ENCODE results near the gene TMEM109.

TMEM109 gene

GRCh38 chr11:60910281-60910687 lies 3.7 kb upstream of the TMEM109 start:
- no peak for DNase-seq (ENCODE audit: low spot score)

GRCh38 chr11:60910711-60911380 lies 3.1 kb upstream of the TMEM109 start:
- no peak for DNase-seq (ENCODE audit: low spot score)

- no peak for DNase-seq (ENCODE audit: low spot score)
These were observed 1.6 kb upstream of the TMEM109 start for GRCh38 chr11:60912223-60912850.

GRCh38 chr11:60912851-60913528 lies 968 bp upstream of the TMEM109 start:
- DNase-seq (ENCODE audit: low spot score): no peak

- DNase-seq (ENCODE audit: low spot score): no peak
These were observed 782 bp downstream of the TMEM109 start for GRCh38 chr11:60914633-60915247.

- DNase-seq (ENCODE audit: low spot score): no peak
These were observed 1.4 kb downstream of the TMEM109 start for GRCh38 chr11:60915248-60915914.

GRCh38 chr11:60916669-60917206 lies 2.8 kb downstream of the TMEM109 start:
- DNase-seq (ENCODE audit: low spot score): no peak

- DNase-seq (ENCODE audit: low spot score): no peak
These were observed 3.3 kb downstream of the TMEM109 start for GRCh38 chr11:60917267-60917666.

- no peak for DNase-seq (ENCODE audit: low spot score)
These were observed 4.4 kb downstream of the TMEM109 start for GRCh38 chr11:60918251-60918938.

GRCh38 chr11:60918939-60919265 lies 4.9 kb downstream of the TMEM109 start:
- DNase-seq (ENCODE audit: low spot score): no peak

- no peak for DNase-seq (ENCODE audit: low spot score)
These were observed 5.4 kb downstream of the TMEM109 start for GRCh38 chr11:60919320-60919719.

- DNase-seq (ENCODE audit: low spot score): no peak
These were observed 6.0 kb downstream of the TMEM109 start for GRCh38 chr11:60919956-60920355.

GRCh38 chr11:60921259-60921658 lies 7.3 kb downstream of the TMEM109 start:
- no peak for DNase-seq (ENCODE audit: low spot score)

GRCh38 chr11:60921777-60922335 lies 7.9 kb downstream of the TMEM109 start:
- no peak for DNase-seq (ENCODE audit: low spot score)

GRCh38 chr11:60922906-60923305 lies 8.9 kb downstream of the TMEM109 start:
- DNase-seq (ENCODE audit: low spot score): no peak

GRCh38 chr11:60923326-60923725 lies 9.4 kb downstream of the TMEM109 start:
- DNase-seq (ENCODE audit: low spot score): no peak

- no peak for DNase-seq (ENCODE audit: low spot score)
These were observed 9.8 kb downstream of the TMEM109 start for GRCh38 chr11:60923800-60924109.

- peak; percentile 81 for DNase-seq (ENCODE audit: low spot score)
These were observed 10.3 kb downstream of the TMEM109 start, which contains the start of gene TMEM132A for GRCh38 chr11:60924110-60924905. TSS of gene TMEM132A (plus strand) at chr11:60924460. CDS start at chr11:60924634, 174 bp downstream.

GRCh38 chr11:60924906-60925853 lies 11.2 kb downstream of the TMEM109 start:
- no peak for DNase-seq (ENCODE audit: low spot score)

All from putamen (tissue), 1 donor.